A673 (cell line): ENCODE measurements around the gene BCKDHA. TPM values are rescaled to one million over a fixed set of nuclear protein-coding genes. Genes with fewer than 3 reads are reported as not detected.

Experiments
- BruUV-seq: library from RNA; stranded (reverse); fragments of 400-500 nt; replicated peaks from 2 replicates; lab custom pipeline; 2021; lab: Mats Ljungman, UMichigan
- CTCF ChIA-PET: fragments of 300-600 bp; sonication (Branson Sonifier 250); formaldehyde crosslinking; loops from one replicate; lab custom pipeline; 2022; ENCODE audit warnings: antibody characterized with exemption; lab: Charles Lee
- POLR2A ChIA-PET: fragments of 300-600 bp; sonication (Branson Sonifier 250); formaldehyde crosslinking; loops from one replicate; lab custom pipeline; 2022; ENCODE audit warnings: antibody characterized with exemption; ENCODE audit not compliant: low non-redundant PET; lab: Charles Lee
- DNase-seq: peaks from one replicate; pipeline ENCODE4 v3.0.0-alpha.2; 2015; ENCODE audit warnings: low spot score
- H3K27ac ChIP-seq: fragments of 200-600 bp; sonication (generic); 2 replicates; pipeline ENCODE4 v1.5.1; 2016; ENCODE audit warnings: mixed run types, low read depth, mild to moderate bottlenecking, mixed read lengths, antibody characterized with exemption, low read length; ENCODE audit not compliant: poor library complexity, severe bottlenecking
- H3K27me3 ChIP-seq: fragments of 200-600 bp; sonication (generic); replicated peaks from 2 replicates; pipeline ENCODE4 v1.6.1; 2017; ENCODE audit warnings: mixed run types, low read depth, mild to moderate bottlenecking, mixed read lengths, antibody characterized with exemption, low read length; ENCODE audit not compliant: insufficient read depth, poor library complexity
- H3K36me3 ChIP-seq: fragments of 200-600 bp; sonication (generic); 2 replicates; pipeline ENCODE4 v1.6.1; 2016; ENCODE audit warnings: mixed run types, mild to moderate bottlenecking, mixed read lengths, antibody characterized with exemption, low read length; ENCODE audit not compliant: insufficient read depth, poor library complexity, severe bottlenecking
- H3K4me1 ChIP-seq: fragments of 200-600 bp; sonication (generic); 2 replicates; pipeline ENCODE4 v1.6.1; 2017; ENCODE audit warnings: mixed run types, mild to moderate bottlenecking, mixed read lengths, antibody characterized with exemption, low read length; ENCODE audit not compliant: insufficient read depth, poor library complexity, severe bottlenecking
- H3K4me3 ChIP-seq: fragments of 200-600 bp; sonication (generic); 2 replicates; pipeline ENCODE4 v1.5.1; 2016; ENCODE audit warnings: low read depth, mixed run types, mild to moderate bottlenecking, mixed read lengths, low read length; ENCODE audit not compliant: poor library complexity, severe bottlenecking
- H3K9me3 ChIP-seq: fragments of 200-600 bp; sonication (generic); 2 replicates; pipeline ENCODE4 v1.6.1; 2016; ENCODE audit warnings: mixed run types, low read depth, mild to moderate bottlenecking, mixed read lengths, antibody characterized with exemption, low read length; ENCODE audit not compliant: poor library complexity, severe bottlenecking
- EZH2 ChIP-seq: fragments of 200-600 bp; sonication (generic); IDR thresholded peaks from 2 replicates; pipeline ENCODE4 v1.6.1; 2017; ENCODE audit warnings: borderline replicate concordance, low read depth, mild to moderate bottlenecking, mixed read lengths, antibody characterized with exemption, low read length; ENCODE audit not compliant: poor library complexity, severe bottlenecking
- intact Hi-C: fragments of 100-400 bp; cut with micrococcal nuclease; formaldehyde crosslinking; loops from one replicate; pipeline ENCODE4 v1.10.0; 2022; ENCODE audit not compliant: unreplicated experiment
- total RNA-seq: library from RNA; stranded (reverse); gene quantifications from 2 replicates; pipeline ENCODE4 v1.2.3, GENCODE V29; 2021
- TF ChIP-seq, protein P1 (sequence below): fragments of 300-800, 200-600 bp; sonication (generic); conservative IDR thresholded peaks from 2 replicates; pipeline ENCODE4 v1.5.1; 2017; ENCODE audit warnings: low read depth, mild to moderate bottlenecking, antibody characterized with exemption, low read length, moderate library complexity, mixed read lengths

Gene BCKDHA
- total RNA-seq, 1 experiment from 2014 or later, result 14.7 TPM

DNA sequence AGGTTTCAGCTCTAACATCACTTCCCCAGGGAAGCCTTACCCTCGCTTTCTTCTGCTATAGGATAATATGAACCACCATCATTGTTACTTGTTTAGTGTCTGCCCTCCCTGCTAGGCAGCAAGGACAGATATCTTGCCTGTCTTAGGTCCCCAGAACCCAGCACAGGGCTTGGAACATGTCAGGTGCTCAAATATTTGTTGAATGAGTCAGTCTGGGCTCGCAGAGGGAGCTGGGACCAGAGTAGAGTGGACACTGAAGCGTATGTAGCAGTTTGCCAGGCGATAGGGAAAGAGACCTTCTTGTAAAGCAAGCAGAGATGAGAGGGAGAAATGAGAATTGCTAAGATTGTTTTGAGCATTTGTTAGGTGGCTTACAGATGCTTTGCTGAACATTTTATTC is 11.7 kb downstream of the BCKDHA start:
- DNase-seq, result no peak
- Histone ChIP-seq H3K27ac (no peak overlapping the region), H3K27me3 (no peaks in the 10 kb centered on the region), H3K9me3 (no peaks in the 10 kb centered on the region), H3K36me3 (no peaks in the 10 kb centered on the region), H3K4me3 (no peak overlapping the region), H3K4me1 (no peaks in the 10 kb centered on the region)
- POLR2A ChIA-PET, result no interaction called here
- BruUV-seq, result no TSS peak
- intact Hi-C loops, result no loop called here
- CTCF ChIA-PET, result no interaction called here
- TF ChIP-seq EZH2, result no peak
- TF ChIP-seq, protein P1, sequence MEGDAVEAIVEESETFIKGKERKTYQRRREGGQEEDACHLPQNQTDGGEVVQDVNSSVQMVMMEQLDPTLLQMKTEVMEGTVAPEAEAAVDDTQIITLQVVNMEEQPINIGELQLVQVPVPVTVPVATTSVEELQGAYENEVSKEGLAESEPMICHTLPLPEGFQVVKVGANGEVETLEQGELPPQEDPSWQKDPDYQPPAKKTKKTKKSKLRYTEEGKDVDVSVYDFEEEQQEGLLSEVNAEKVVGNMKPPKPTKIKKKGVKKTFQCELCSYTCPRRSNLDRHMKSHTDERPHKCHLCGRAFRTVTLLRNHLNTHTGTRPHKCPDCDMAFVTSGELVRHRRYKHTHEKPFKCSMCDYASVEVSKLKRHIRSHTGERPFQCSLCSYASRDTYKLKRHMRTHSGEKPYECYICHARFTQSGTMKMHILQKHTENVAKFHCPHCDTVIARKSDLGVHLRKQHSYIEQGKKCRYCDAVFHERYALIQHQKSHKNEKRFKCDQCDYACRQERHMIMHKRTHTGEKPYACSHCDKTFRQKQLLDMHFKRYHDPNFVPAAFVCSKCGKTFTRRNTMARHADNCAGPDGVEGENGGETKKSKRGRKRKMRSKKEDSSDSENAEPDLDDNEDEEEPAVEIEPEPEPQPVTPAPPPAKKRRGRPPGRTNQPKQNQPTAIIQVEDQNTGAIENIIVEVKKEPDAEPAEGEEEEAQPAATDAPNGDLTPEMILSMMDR, result no peak

DNA sequence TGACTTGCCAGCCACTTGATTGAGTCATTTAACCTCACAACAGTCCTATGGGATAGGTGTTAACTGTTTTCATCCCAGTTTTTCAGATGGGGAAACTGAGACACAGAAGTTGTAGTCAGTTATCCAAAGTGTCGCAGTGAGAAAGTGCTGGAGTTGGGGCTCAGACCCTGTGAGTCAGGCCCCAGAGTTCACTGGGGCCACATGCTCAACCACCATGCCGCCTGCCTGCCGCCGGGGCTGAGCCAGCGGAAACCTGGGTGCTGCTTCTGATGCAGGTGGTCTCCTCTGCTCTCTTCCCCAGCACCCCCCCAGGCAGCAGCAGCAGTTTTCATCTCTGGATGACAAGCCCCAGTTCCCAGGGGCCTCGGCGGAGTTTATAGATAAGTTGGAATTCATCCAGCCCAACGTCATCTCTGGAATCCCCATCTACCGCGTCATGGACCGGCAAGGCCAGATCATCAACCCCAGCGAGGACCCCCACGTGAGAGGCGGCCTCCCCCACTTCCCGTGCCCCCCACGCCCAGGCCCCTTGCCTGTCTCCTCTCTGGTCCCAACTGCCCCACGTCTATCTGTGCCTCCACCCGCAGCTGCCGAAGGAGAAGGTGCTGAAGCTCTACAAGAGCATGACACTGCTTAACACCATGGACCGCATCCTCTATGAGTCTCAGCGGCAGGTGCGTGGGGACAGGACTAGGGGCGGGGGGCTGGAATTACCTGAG is 12.9 kb downstream of the BCKDHA start:
- no peak overlapping the region for H3K4me3 ChIP-seq
- H3K27ac ChIP-seq, result no peak overlapping the region
- no peaks in the 10 kb centered on the region for H3K36me3 ChIP-seq
- no peaks in the 10 kb centered on the region for H3K9me3 ChIP-seq
- H3K27me3 ChIP-seq, result no peaks in the 10 kb centered on the region
- no peak for DNase-seq
- BruUV-seq, result no TSS peak
- H3K4me1 ChIP-seq, result no peaks in the 10 kb centered on the region
- intact Hi-C loops, result no loop called here
- POLR2A ChIA-PET, result no interaction called here
- TF ChIP-seq EZH2, result no peak
- TF ChIP-seq, protein P1, result no peak
- CTCF ChIA-PET, result interaction anchor here (0.6 kb wide), 1 partner anchor 138 kb away, joined by 12 read pairs; no protein-coding TSS in a partner anchor

DNA sequence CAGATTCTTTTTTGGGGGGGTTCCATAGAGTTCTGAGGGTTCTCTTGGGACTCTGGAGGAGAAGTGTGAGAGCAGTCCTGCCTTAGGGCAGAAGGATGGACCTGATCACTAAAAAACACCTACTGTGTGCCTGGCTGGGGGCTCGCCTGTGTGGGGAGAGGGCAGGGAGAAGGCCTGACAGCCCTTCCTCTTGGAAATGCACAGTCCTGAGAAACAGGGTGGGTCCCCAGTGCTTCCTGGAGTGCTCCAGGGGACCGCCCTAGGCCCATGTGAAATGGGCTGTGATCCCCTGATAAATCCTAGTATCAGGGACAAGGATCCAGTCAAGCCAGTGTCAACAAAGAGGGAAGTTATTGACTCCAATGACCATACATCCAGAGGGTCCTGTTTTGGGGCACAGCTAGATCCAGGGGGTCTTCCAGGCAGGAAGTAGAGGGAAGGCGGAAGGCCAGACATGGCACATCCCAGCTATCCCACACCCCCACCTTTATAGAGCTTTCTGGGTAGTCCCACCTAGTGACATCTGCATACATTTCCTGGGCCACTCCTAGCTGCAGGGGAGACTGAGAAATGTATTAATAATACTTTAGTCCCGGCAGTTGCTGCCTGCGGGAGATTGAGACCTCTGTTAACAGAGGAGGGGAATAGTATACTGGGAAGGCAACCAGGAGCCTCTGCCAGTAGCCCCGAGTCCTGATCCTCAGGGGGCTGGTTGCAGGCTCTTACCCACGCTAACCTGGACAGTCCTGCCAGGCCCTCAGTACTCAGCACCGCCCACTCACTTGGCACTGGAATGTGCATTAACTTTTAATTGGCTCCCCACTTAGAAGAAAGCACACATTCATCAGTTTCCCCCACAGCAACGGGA is 13.7 kb downstream of the BCKDHA start:
- DNase-seq, result no peak
- no peaks in the 10 kb centered on the region for H3K27me3 ChIP-seq
- H3K9me3 ChIP-seq, result no peaks in the 10 kb centered on the region
- TF ChIP-seq EZH2, result no peak
- TF ChIP-seq, protein P1, result no peak
- H3K4me1 ChIP-seq, result no peaks in the 10 kb centered on the region
- CTCF ChIA-PET, result no interaction called here
- intact Hi-C loops, result no loop called here
- H3K27ac ChIP-seq, result no peak overlapping the region
- POLR2A ChIA-PET, result no interaction called here
- no TSS peak for BruUV-seq
- H3K36me3 ChIP-seq, result peaks cover 1% of the 10 kb centered on the region
- no peak overlapping the region for H3K4me3 ChIP-seq
